Activated CD4-positive, alpha-beta T cell treated with anti-CD3 and anti-CD28 coated beads, Interleukin-2, amount 10 ng/mL, durations not matched to agents 7 days and 5 days (primary cell): ENCODE results near the gene ZMIZ1. TPM values are rescaled to one million over a fixed set of nuclear protein-coding genes. Genes with fewer than 3 reads are reported as not detected.

Experiments used
- CTCF ChIA-PET: fragments of 350-600 bp; sonication (Branson Sonifier 250); formaldehyde crosslinking; loops from one replicate; lab custom pipeline; 2021; ENCODE audit warnings: antibody characterized with exemption; lab: Charles Lee
- POLR2A ChIA-PET: fragments of 350-600 bp; sonication (Branson Sonifier 250); formaldehyde crosslinking; loops from one replicate; lab custom pipeline; 2021; ENCODE audit warnings: antibody characterized with exemption; lab: Charles Lee
- DNase-seq: peaks from one replicate; pipeline ENCODE4 v3.0.0-alpha.2; 2020
- H3K27ac Mint-ChIP-seq: one replicate; pipeline ENCODE4 v1.8.0; 2021; ENCODE audit warnings: mild to moderate bottlenecking, moderate library complexity, mixed read lengths
- H3K27me3 Mint-ChIP-seq: one replicate; pipeline ENCODE4 v1.8.0; 2021; ENCODE audit warnings: mixed read lengths
- H3K36me3 Mint-ChIP-seq: one replicate; pipeline ENCODE4 v1.8.0; 2021; ENCODE audit warnings: low read depth, mixed read lengths
- H3K4me1 Mint-ChIP-seq: one replicate; pipeline ENCODE4 v1.8.0; 2021; ENCODE audit warnings: mixed read lengths
- H3K4me3 Mint-ChIP-seq: one replicate; pipeline ENCODE4 v1.8.0; 2021; ENCODE audit warnings: mild to moderate bottlenecking, moderate library complexity, mixed read lengths
- H3K9me3 Mint-ChIP-seq: one replicate; pipeline ENCODE4 v1.8.0; 2021; ENCODE audit warnings: mixed read lengths
- total RNA-seq, 2 experiments: library from RNA; stranded (reverse); gene quantifications; one replicate each; pipeline ENCODE4 v1.2.3, GENCODE V29; 2021

Gene ZMIZ1
- total RNA-seq = 10 to 100 TPM; 27.8 to 31.5 TPM

GRCh38 chr10:79068562-79069324 is at the start of gene ZMIZ1:
Gene ZMIZ1, plus strand, starts transcription at chr10:79068966. Its CDS starts 132,667 bp downstream, at chr10:79201633.
- POLR2A ChIA-PET = no interaction called here
- peak within 1 kb of the TSS; percentile 90 for H3K27ac Mint-ChIP-seq
- CTCF ChIA-PET = interaction anchor here (0.6 to 1.3 kb wide), 2 partner anchors 11 to 35 kb away, joined by 3 read pairs; no protein-coding TSS in a partner anchor
- H3K4me3 Mint-ChIP-seq = peak within 1 kb of the TSS; percentile 94
- peaks cover 53% of the 10 kb centered on the region for H3K4me1 Mint-ChIP-seq
- no peaks in the 10 kb centered on the region for H3K9me3 Mint-ChIP-seq
- H3K36me3 Mint-ChIP-seq = peaks cover 3% of the 10 kb centered on the region
- DNase-seq = peak; percentile 84
- peaks cover 21% of the 10 kb centered on the region for H3K27me3 Mint-ChIP-seq

GRCh38 chr10:79019441-79020014 is 49.2 kb upstream of the ZMIZ1 start:
- Mint-ChIP-seq H3K9me3 (no peaks in the 10 kb centered on the region), H3K4me1 (no peaks in the 10 kb centered on the region), H3K27me3 (peaks cover 2% of the 10 kb centered on the region), H3K4me3 (no peak overlapping the region), H3K36me3 (no peaks in the 10 kb centered on the region), H3K27ac (no peak overlapping the region)
- CTCF ChIA-PET = no interaction called here
- DNase-seq = no peak
- POLR2A ChIA-PET = no interaction called here

GRCh38 chr10:79020015-79020491 is 48.7 kb upstream of the ZMIZ1 start:
- Mint-ChIP-seq H3K9me3 (no peaks in the 10 kb centered on the region), H3K27me3 (no peaks in the 10 kb centered on the region), H3K27ac (no peak overlapping the region), H3K4me1 (peaks cover 2% of the 10 kb centered on the region), H3K36me3 (no peaks in the 10 kb centered on the region), H3K4me3 (no peak overlapping the region)
- CTCF ChIA-PET = no interaction called here
- POLR2A ChIA-PET = no interaction called here
- DNase-seq = no peak

- no peak overlapping the region for H3K27ac Mint-ChIP-seq
- CTCF ChIA-PET = no interaction called here
- no peaks in the 10 kb centered on the region for H3K9me3 Mint-ChIP-seq
- H3K4me1 Mint-ChIP-seq = peaks cover 5% of the 10 kb centered on the region
- H3K27me3 Mint-ChIP-seq = no peaks in the 10 kb centered on the region
- POLR2A ChIA-PET = no interaction called here
- no peak overlapping the region for H3K4me3 Mint-ChIP-seq
- H3K36me3 Mint-ChIP-seq = no peaks in the 10 kb centered on the region
- no peak for DNase-seq
Measured at GRCh38 chr10:79020605-79021004, 48.2 kb upstream of the ZMIZ1 start.

- Mint-ChIP-seq H3K36me3 (no peaks in the 10 kb centered on the region), H3K27ac (no peak overlapping the region), H3K9me3 (no peaks in the 10 kb centered on the region), H3K27me3 (no peaks in the 10 kb centered on the region), H3K4me3 (no peak overlapping the region), H3K4me1 (peaks cover 11% of the 10 kb centered on the region)
- DNase-seq = no peak
- CTCF ChIA-PET = interaction anchor here (0.9 to 2.9 kb wide), 2 partner anchors 9 to 17 kb away, joined by 3 to 6 read pairs; no protein-coding TSS in a partner anchor
- POLR2A ChIA-PET = no interaction called here
Measured at GRCh38 chr10:79021331-79021907, 47.3 kb upstream of the ZMIZ1 start.

GRCh38 chr10:79021948-79022499 is 46.7 kb upstream of the ZMIZ1 start:
- H3K36me3 Mint-ChIP-seq = no peaks in the 10 kb centered on the region
- H3K4me3 Mint-ChIP-seq = no peak overlapping the region
- ChIA-PET CTCF (interaction anchor here (0.9 to 2.9 kb wide), 2 partner anchors 9 to 17 kb away, joined by 3 to 6 read pairs; no protein-coding TSS in a partner anchor), POLR2A (interaction anchor here (0.6 kb wide), 1 partner anchor 100 kb away, joined by 3 read pairs; no protein-coding TSS in a partner anchor)
- DNase-seq = no peak
- no peaks in the 10 kb centered on the region for H3K9me3 Mint-ChIP-seq
- H3K4me1 Mint-ChIP-seq = peaks cover 12% of the 10 kb centered on the region
- no peaks in the 10 kb centered on the region for H3K27me3 Mint-ChIP-seq
- H3K27ac Mint-ChIP-seq = no peak overlapping the region

- no peaks in the 10 kb centered on the region for H3K36me3 Mint-ChIP-seq
- no peaks in the 10 kb centered on the region for H3K9me3 Mint-ChIP-seq
- POLR2A ChIA-PET = interaction anchor here (0.6 kb wide), 1 partner anchor 100 kb away, joined by 3 read pairs; no protein-coding TSS in a partner anchor
- no peaks in the 10 kb centered on the region for H3K27me3 Mint-ChIP-seq
- H3K27ac Mint-ChIP-seq = no peak overlapping the region
- no peak for DNase-seq
- peak overlapping the region; percentile 44 for H3K4me3 Mint-ChIP-seq
- CTCF ChIA-PET = interaction anchor here (1.2 to 2.9 kb wide), 2 partner anchors 13 to 18 kb away, joined by 3 to 6 read pairs; no protein-coding TSS in a partner anchor
- H3K4me1 Mint-ChIP-seq = peaks cover 19% of the 10 kb centered on the region
Measured at GRCh38 chr10:79022565-79023230, 46.1 kb upstream of the ZMIZ1 start.

- POLR2A ChIA-PET = no interaction called here
- DNase-seq = no peak
- no peak overlapping the region for H3K4me3 Mint-ChIP-seq
- H3K27ac Mint-ChIP-seq = no peak overlapping the region
- no peaks in the 10 kb centered on the region for H3K9me3 Mint-ChIP-seq
- CTCF ChIA-PET = interaction anchor here (1.2 to 2.9 kb wide), 4 partner anchors 8 to 19 kb away, joined by 3 to 6 read pairs (median 5); no protein-coding TSS in a partner anchor
- H3K27me3 Mint-ChIP-seq = no peaks in the 10 kb centered on the region
- no peaks in the 10 kb centered on the region for H3K36me3 Mint-ChIP-seq
- peaks cover 23% of the 10 kb centered on the region for H3K4me1 Mint-ChIP-seq
Measured at GRCh38 chr10:79023240-79024162, 45.3 kb upstream of the ZMIZ1 start.

- ChIA-PET CTCF (interaction anchor here (1.7 to 1.8 kb wide), 2 partner anchors 9 to 13 kb away, joined by 5 read pairs; no protein-coding TSS in a partner anchor), POLR2A (no interaction called here)
- peaks cover 23% of the 10 kb centered on the region for H3K4me1 Mint-ChIP-seq
- no peak for DNase-seq
- no peaks in the 10 kb centered on the region for H3K9me3 Mint-ChIP-seq
- H3K27ac Mint-ChIP-seq = no peak overlapping the region
- H3K27me3 Mint-ChIP-seq = no peaks in the 10 kb centered on the region
- no peak overlapping the region for H3K4me3 Mint-ChIP-seq
- H3K36me3 Mint-ChIP-seq = no peaks in the 10 kb centered on the region
Measured at GRCh38 chr10:79024296-79024695, 44.5 kb upstream of the ZMIZ1 start.

GRCh38 chr10:79024720-79025198 is 44.0 kb upstream of the ZMIZ1 start:
- Mint-ChIP-seq H3K36me3 (no peaks in the 10 kb centered on the region), H3K4me3 (no peak overlapping the region), H3K4me1 (peaks cover 23% of the 10 kb centered on the region), H3K27ac (no peak overlapping the region), H3K27me3 (no peaks in the 10 kb centered on the region), H3K9me3 (no peaks in the 10 kb centered on the region)
- ChIA-PET POLR2A (no interaction called here), CTCF (interaction anchor here (1.7 to 1.8 kb wide), 2 partner anchors 10 to 13 kb away, joined by 5 read pairs; no protein-coding TSS in a partner anchor)
- no peak for DNase-seq

GRCh38 chr10:79025199-79025832 is 43.5 kb upstream of the ZMIZ1 start:
- H3K4me1 Mint-ChIP-seq = peaks cover 23% of the 10 kb centered on the region
- POLR2A ChIA-PET = no interaction called here
- no peak overlapping the region for H3K27ac Mint-ChIP-seq
- H3K4me3 Mint-ChIP-seq = no peak overlapping the region
- H3K27me3 Mint-ChIP-seq = peaks cover 3% of the 10 kb centered on the region
- CTCF ChIA-PET = interaction anchor here (1.7 to 1.8 kb wide), 2 partner anchors 10 to 12 kb away, joined by 5 read pairs; no protein-coding TSS in a partner anchor
- H3K36me3 Mint-ChIP-seq = no peaks in the 10 kb centered on the region
- no peaks in the 10 kb centered on the region for H3K9me3 Mint-ChIP-seq
- DNase-seq = no peak
